Endothelial cell (in vitro differentiated cells): ENCODE data around the gene AUTS2. TPM values are rescaled to one million over a fixed set of nuclear protein-coding genes. Genes with fewer than 3 reads are reported as not detected.

ENCODE experiments used
- DNase-seq: peaks from one replicate; pipeline ENCODE4 v3.0.0; 2021; ENCODE audit warnings: low spot score
- H3K27ac Mint-ChIP-seq: one replicate; pipeline ENCODE4 v1.8.0; 2021; ENCODE audit warnings: mixed read lengths, inconsistent platforms; ENCODE audit not compliant: unreplicated experiment
- H3K27me3 Mint-ChIP-seq: one replicate; pipeline ENCODE4 v1.8.0; 2021; ENCODE audit warnings: mild to moderate bottlenecking, moderate library complexity, mixed read lengths, inconsistent platforms; ENCODE audit not compliant: unreplicated experiment
- H3K36me3 Mint-ChIP-seq: one replicate; pipeline ENCODE4 v1.8.0; 2021; ENCODE audit warnings: mild to moderate bottlenecking, low read depth, mixed read lengths, inconsistent platforms; ENCODE audit not compliant: unreplicated experiment
- H3K4me1 Mint-ChIP-seq: one replicate; pipeline ENCODE4 v1.8.0; 2021; ENCODE audit warnings: mild to moderate bottlenecking, mixed read lengths, inconsistent platforms; ENCODE audit not compliant: unreplicated experiment
- H3K4me3 Mint-ChIP-seq: one replicate; pipeline ENCODE4 v1.8.0; 2021; ENCODE audit warnings: mild to moderate bottlenecking, mixed read lengths, inconsistent platforms; ENCODE audit not compliant: unreplicated experiment
- H3K9me3 Mint-ChIP-seq: one replicate; pipeline ENCODE4 v1.8.0; 2021; ENCODE audit warnings: mixed read lengths, inconsistent platforms; ENCODE audit not compliant: unreplicated experiment
- CTCF ChIP-seq: fragments of 200-600 bp; sonication (generic); IDR thresholded peaks from one replicate; pipeline ENCODE4 v1.5.0; 2021; ENCODE audit warnings: antibody characterized with exemption; ENCODE audit not compliant: unreplicated experiment
- total RNA-seq: library from RNA; stranded (reverse); fragmentation: NEBNext Ultra II Directional; extraction: Animal tissue kit (Norgen Biotek cat#: 25700); gene quantifications from one replicate; pipeline ENCODE4 v1.2.1, GENCODE V29; 2021; ENCODE audit not compliant: unreplicated experiment

The AUTS2 gene
- total RNA-seq, 1 donor from 2014 or later: 103 TPM

GRCh38 chr7:69808391-69808790 lies 210.1 kb downstream of the AUTS2 start:
- no peaks in the 10 kb centered on the region for H3K9me3 Mint-ChIP-seq
- H3K27ac Mint-ChIP-seq: no peak overlapping the region
- H3K4me1 Mint-ChIP-seq: peaks cover 11% of the 10 kb centered on the region
- no peak for DNase-seq
- no peak overlapping the region for H3K4me3 Mint-ChIP-seq
- H3K36me3 Mint-ChIP-seq: no peaks in the 10 kb centered on the region
- peaks cover 2% of the 10 kb centered on the region for H3K27me3 Mint-ChIP-seq
- no peak for TF ChIP-seq CTCF

- no peak for DNase-seq
- Mint-ChIP-seq H3K36me3 (no peaks in the 10 kb centered on the region), H3K4me1 (no peaks in the 10 kb centered on the region), H3K9me3 (no peaks in the 10 kb centered on the region), H3K27me3 (peaks cover 4% of the 10 kb centered on the region), H3K27ac (no peak overlapping the region), H3K4me3 (no peak overlapping the region)
- no peak for TF ChIP-seq CTCF
These were observed 213.4 kb downstream of the AUTS2 start for GRCh38 chr7:69811476-69812308.

GRCh38 chr7:69812756-69813155 lies 214.5 kb downstream of the AUTS2 start:
- H3K27ac Mint-ChIP-seq: no peak overlapping the region
- peaks cover 2% of the 10 kb centered on the region for H3K4me1 Mint-ChIP-seq

GRCh38 chr7:69813637-69814240 lies 215.5 kb downstream of the AUTS2 start:
- Mint-ChIP-seq H3K36me3 (no peaks in the 10 kb centered on the region), H3K4me1 (peaks cover 8% of the 10 kb centered on the region), H3K27ac (no peak overlapping the region), H3K4me3 (no peak overlapping the region), H3K9me3 (no peaks in the 10 kb centered on the region), H3K27me3 (peaks cover 4% of the 10 kb centered on the region)
- DNase-seq: no peak
- no peak for TF ChIP-seq CTCF

More at GRCh38 chr7:69812756-69813155, 214.5 kb downstream of the AUTS2 start:
- DNase-seq: no peak
- H3K36me3 Mint-ChIP-seq: no peaks in the 10 kb centered on the region
- no peak overlapping the region for H3K4me3 Mint-ChIP-seq
- peaks cover 4% of the 10 kb centered on the region for H3K27me3 Mint-ChIP-seq
- no peak for TF ChIP-seq CTCF
- H3K9me3 Mint-ChIP-seq: no peaks in the 10 kb centered on the region

- H3K4me3 Mint-ChIP-seq: no peak overlapping the region
These were observed 216.2 kb downstream of the AUTS2 start for GRCh38 chr7:69814421-69814962.

More at GRCh38 chr7:69814421-69814962, 216.2 kb downstream of the AUTS2 start:
- TF ChIP-seq CTCF: no peak
- no peaks in the 10 kb centered on the region for H3K36me3 Mint-ChIP-seq
- peaks cover 12% of the 10 kb centered on the region for H3K4me1 Mint-ChIP-seq
- H3K9me3 Mint-ChIP-seq: no peaks in the 10 kb centered on the region
- H3K27me3 Mint-ChIP-seq: peaks cover 3% of the 10 kb centered on the region
- no peak overlapping the region for H3K27ac Mint-ChIP-seq
- DNase-seq: no peak
